Fibroblast of gingiva (primary cell): ENCODE measurements around the gene SPACA5B.
"Not testable (repeated sequence)": the region's sequence is repeated elsewhere in the genome, so short reads cannot be mapped to it uniquely, and the experiment has no call there.

ENCODE experiments used
- DNase-seq: peaks from one replicate; pipeline ENCODE4 v3.0.0-alpha.2; 2011; ENCODE audit warnings: low read depth

The SPACA5B gene

DNA sequence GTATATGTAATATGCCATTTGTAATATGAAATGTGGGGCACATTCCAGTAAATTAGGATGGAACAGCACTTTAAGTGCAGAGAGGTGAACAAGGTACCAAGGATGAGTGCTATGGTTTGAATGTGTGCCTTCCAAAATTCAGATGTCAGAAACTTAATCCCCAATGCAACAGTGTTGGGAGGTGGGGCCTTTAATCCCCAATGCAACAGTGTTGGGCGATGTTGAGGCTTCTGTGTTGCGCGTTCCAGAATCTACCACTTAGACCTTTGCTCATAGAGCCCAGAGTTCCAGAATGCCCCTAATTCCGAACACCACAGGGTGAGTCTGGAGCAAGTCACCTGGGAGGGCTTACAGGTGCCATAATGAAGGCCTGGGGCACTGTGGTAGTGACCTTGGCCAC, at the start of gene SPACA5B:
Gene SPACA5B (plus strand): TSS at position 301 of the 400 bp plus-strand sequence. CDS start 62 bp downstream, at position 363.
- not testable (repeated sequence) for DNase-seq

DNA sequence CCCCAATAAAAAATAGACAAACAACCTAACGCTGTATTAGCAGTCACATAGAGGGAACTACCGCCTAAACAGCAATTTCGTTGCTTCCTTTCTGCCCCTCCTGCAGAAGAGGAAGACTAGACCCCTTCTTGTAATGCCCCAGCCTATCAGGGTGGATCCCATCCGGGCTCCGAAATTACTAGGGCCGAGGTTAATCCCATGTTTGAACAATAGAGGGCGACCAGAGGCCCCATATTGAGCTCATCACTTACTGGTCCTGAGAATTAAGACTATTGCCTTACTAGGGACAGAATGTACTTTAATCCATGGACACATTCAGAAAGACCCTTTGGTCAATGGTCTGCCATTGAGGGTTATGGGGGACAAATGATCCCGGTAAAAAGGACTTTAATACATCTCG, 47.2 kb upstream of the SPACA5B start:
- DNase-seq = peak; percentile 13

DNA sequence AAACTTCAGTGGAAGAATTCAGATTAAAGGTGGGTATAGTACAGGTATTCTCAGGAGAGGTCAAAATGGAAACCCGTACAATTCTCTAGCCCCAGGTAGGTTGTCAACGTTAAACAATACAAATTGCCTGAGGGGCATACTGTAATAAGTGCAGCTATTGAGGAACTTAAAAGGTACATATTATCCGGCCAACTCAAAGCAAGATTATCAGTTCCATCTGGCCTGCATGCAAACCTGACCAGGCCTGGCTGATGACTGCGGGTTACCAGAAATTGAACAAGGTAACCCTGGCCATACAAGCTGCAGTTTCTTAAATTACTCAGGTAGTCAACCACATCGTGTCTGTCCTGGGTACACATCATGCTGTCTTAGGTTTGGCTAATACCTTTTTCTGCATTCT, 46.7 kb upstream of the SPACA5B start:
- no peak for DNase-seq

DNA sequence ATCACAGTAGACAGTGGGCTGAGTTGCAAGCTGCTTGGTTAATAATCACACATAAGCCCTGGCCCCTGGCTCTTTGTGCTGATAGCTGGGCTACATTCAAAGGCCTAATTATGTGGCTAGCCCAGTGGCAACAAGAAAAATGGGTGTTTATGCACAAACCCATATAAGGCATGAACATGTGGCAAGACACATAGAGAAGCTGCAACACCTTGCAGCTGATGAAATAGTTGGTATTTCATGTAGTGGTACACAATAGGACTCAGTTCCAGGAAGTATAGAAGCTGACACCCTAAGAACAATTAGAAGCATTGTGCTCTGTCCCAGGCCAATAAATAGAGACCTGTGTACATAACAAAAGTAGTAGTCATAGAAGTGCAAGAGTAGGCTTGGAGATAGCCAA, 44.3 kb upstream of the SPACA5B start:
- no peak for DNase-seq

DNA sequence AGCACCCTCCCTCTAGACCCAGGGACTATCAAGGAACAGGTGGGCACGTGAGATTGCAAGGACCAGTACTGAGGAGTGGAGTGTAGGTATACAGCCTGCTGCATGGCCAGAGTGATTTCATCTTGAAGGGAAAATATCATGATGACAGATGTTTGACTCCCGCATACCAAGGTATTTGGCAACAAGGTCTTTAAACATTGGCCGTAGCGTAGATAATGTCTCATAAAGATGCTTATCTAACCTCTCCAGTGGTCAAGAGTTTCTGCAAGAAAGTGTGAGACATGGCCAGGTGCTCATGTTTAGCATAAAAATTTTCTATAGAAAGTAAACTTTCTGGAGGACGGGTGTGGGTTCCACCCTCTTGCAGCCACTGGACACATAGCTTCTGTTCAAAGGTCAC, 40.3 kb upstream of the SPACA5B start:
- no peak for DNase-seq

DNA sequence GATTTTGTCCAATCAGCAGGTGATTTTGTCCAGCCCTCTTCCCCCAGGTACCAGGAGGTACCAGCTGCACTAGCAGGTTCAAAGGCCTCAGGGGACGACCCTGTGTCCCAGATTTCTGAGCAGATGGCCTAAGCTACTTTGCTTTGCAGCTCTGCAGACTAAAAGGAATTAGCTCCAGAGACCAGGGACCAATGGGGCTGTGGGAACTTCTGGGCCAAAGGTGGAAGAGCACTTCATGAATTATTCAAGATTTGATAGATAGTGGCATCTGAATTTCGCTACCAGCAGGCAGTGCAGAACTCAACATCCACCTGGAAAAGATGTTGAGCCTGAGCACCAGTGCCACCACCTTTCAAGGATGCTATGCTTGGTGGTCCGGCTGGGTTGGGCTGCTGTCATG, 37.9 kb upstream of the SPACA5B start:
- not testable (repeated sequence) for DNase-seq

DNA sequence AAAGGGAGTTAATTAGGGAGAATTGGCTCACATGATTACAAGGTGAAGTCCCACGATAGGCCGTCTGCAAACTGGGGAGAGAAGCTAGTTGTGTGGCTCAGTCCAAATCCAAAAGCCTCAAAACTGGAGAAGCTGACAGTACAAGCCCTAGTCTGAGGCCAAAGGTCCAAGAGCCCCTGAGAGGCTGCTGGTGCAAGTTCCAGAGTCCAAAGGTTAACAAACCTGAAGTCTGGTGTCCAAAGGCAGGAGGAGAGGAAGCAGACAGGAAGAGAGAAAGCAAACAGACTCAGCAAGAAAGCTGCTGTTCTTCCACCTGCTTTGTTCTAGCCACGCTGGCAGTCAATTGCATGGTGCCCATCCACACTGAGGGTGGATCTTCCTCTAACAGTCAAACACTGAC, 29.0 kb upstream of the SPACA5B start:
- no peak for DNase-seq

DNA sequence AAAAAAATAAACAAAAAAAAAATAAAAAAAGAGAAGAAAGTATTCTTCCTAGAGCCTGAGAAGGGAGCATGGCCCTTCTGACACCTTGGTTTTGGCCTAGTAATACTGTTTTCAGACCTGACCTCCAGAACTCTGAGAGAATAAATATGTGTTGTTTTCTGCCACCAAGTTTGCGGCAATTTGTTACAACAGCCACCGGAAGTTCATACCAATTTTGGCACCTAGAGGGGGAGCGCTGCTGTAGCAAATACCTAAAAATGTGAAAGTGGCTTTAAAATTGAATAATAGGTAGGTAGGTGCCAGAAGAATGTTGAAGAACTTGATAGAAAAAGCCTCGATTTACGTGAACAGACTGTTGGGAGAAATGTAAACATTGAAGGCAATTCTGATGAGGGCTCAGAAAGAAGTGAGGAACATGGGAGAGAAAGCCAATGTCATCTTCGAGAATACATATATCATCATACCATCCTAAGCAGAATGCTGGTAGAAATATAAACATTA, 27.5 kb upstream of the SPACA5B start:
- DNase-seq = no peak

DNA sequence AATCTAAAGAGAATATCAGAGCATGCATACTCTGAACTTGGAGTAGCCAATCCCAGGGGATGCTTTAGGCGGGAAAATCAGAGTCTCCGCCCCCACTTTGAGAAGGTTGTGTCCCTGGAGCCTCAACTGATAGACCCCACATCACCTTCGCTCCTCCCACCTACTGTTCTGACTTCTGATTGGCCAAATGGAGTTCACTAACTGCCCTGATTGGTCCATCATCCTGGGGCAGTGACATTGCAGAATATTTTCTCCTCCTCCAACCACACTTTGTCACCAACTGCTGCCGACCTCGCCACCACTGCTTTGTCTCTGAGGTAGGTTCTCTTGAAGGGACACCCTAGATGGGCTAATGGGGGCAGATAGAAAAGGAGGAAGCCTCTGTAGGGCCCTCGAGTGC, 22.7 kb upstream of the SPACA5B start:
- DNase-seq = no peak

DNA sequence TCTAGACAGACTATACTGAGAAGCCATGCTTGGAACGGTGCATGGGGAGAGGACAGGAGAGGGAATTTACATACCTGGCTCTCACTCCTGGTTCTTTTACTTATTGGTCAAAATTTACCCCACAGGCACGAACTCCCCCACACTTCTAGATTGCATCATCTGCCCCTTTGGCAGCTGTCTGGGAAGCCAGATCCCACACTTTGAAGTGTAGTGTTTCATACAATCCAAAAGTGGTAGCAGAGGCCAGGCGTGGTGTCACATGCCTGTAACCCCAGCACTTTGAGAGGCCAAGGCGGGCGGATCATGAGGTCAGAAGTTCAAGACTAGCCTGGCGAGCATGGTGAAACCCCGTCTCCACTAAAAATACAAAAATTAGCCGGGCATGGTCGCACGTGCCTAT, 5.1 kb upstream of the SPACA5B start:
- not testable (repeated sequence) for DNase-seq

DNA sequence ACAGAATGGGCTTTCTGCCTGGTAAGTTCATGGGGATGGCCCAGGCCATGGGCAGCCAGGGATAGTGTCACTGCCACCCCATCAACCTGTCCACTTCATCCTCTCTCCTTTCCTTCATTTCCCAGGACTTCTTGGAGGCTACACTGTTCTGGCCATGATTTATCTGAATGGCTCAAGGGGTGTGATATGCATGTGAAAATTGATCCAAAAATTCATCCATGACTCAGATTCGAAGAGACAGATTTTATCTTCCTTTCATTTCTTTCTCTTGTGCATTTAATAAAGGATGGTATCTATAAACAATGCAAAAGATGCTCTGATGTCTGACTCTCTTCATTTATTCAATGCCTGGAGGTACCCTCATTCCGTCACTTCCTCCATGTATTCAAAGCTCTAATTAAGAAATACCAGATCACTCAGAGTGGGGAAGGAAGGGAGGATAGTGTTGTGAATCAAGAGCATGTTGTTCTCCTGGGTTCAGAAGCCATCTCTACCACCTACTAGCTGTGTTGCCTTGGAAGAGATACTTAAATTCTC, 1.9 kb downstream of the SPACA5B start:
- not testable (repeated sequence) for DNase-seq

DNA sequence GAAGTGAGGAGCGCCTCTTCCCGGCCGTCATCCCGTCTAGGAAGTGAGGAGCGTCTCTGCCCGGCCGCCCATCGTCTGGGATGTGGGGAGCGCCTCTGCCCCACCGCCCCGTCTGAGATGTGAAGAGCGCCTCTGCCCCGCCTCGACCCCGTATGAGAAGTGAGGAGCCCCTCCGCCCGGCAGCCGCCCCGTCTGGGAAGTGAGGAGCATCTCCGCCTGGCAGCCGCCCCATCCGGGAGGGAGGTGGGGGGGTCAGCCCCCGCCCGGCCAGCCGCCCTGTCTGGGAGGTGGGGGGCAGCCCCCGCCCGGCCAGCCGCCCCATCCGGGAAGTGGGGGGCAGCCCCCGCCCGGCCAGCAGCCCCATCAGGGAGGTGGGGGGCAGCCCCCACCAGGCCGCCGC, 8.7 kb downstream of the SPACA5B start:
- DNase-seq = not testable (repeated sequence)

DNA sequence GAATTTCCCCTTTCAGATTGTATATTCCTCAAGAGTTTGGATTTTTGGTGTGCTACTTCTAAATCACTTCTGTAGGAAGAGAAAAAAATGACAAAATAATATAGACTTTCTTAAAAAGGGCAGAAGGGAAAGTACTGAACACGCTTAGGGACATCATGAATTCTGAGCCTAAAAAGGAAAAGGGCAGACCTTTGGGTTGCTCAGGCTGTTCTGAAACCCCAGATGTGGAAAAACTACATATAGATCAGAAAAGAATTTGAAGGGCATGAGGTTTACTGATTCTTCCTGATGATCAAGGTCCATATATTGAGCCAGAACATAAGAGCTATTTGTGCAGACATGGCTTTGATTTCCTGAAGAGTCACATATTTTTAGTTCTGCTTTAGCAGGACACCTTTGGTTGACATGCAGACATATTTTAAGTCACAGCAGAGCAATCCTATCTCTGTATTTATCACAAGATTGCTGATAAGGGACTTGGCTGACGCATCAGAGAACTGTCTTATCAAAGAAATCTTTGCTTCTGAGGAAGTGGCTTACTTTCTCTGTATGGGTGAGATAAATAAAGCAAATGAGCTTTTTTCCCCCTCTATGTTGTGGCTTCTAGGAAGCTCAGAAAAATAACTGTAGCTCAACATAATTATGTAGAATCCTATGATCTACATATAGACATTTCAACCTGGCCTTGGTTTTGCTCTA, 11.5 kb downstream of the SPACA5B start:
- not testable (repeated sequence) for DNase-seq

DNA sequence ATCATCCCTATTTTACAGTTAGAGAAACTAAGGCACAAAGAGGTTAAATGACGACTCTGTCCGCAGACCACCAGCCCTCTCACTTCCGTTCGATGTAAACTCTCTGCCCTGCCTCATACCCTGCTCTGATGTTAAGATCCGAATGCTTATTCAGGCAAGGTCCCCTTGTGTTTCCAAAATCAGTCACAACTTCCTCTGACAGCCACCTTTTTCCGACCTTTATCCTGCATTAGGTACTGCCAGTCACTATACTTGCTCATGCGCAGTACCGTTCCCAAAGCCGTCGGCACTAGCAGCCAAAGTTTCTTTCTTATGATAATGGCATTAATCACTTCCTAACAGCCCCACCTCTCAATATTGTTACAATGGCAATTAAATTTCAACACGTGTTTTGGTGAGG, 12.3 kb downstream of the SPACA5B start:
- DNase-seq = not testable (repeated sequence)

DNA sequence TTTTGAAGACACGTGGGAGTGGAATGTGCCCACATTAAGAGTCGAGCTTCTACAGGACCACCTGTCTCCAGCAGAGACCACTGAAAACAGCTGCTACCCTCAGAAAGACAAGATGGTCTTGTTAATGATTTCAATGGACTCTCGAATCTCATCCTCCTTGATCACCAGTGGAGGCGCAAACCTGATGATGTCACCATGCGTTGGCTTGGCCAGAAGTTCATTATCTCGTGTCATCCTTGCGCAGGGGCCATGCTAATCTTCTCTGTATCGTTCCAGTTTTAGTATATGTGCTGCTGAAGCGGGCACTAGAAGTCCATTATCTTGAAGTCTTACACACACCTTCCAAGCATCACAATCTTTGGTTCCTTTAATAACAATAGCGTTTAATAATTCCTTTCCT, 23.3 kb downstream of the SPACA5B start:
- DNase-seq = no peak

DNA sequence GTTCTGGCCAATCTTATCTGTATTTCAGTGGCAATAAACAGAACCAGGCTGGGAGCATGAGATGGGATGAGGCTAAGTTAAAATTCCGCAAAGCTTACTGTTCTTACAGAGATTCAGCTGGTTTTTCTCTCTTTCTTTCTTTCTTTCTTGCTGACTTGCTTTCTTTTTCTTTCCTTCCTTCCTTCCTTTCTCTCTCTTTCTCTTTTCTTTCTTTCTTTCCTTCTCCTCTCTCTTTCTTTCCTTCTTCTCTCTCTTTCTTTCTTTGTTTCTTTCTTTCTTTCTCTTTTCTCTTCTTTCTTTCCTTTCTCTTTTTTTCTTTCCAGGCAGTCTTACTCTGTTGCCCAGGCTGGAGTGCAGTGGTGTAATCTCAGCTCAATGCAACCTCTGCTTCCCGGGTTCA, 24.4 kb downstream of the SPACA5B start:
- no peak for DNase-seq

DNA sequence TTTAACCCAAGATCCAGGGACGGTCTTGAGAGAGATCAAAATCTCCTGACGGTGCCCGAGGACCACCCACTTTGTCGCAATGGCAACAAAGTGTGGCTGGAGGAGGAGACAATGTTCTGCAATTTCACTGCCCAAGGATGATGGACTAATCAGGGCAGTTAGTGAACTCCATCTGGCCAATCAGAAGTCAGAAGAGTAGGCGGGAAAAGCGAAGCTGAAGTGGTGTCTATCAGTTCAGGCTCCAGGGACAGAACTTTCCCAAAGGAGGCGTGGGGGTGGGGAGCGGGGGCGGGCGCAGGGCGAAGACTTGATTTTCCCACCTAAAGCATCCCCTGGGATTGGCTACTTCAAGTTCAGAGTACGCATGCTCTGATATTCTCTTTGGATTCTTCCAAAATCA, 25.6 kb downstream of the SPACA5B start:
- DNase-seq = no peak

DNA sequence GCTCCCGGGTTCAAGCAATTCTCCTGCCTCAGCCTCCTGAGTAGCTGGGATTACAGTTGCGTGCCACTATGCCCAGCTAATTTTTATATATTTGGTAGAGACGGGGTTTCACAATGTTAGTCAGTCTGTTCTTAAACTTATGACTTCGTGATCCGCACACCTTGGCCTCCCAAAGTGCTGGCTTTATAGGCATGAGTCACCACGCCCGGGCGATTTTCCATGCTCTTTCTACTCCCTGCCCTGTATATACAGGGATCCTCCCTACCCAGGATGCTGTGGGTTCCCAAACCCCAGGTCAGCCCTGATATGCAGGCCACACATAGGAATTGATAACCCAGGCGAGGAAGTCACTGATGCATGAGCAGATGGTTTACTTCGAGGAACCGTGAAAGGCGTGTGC, 34.8 kb downstream of the SPACA5B start:
- DNase-seq = no peak

DNA sequence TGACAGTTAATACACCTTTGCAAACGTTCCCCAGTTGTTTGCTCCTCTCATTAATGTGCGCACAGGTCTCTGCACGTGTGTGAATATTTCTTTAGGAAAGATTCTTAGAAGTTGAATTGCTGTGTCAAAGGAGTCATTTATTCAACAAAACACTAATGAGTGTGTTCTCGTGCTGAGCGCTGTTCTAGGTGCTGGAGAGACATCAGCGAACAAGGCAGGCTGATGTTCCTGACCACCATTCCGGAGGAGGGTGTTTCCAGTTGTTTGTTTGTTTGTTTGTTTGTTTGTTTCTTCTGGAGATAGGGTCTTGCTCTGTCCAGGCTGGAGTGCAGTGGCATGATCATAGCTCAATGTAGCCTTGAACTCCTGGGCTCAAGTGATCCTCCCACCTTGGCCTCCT, 35.9 kb downstream of the SPACA5B start:
- DNase-seq = not testable (repeated sequence)

DNA sequence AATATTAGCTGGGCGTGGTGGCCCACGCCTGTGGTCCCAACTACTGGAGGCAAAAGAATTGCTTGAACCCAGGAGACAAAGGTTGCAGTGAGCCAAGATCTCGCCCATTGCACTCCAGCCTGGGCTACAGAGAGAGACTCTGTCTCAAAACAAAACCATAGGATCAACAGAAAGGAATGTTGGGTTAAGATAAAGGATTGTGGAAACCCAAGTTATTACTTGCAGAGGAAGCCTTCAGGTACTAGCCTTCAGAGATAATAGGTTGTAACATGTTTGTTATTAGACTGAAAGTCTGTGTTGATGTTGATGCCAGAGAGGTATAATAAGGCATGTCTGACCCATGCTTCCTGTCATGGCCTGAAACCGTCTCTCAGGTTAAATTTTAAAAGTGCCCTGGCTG, 49.3 kb downstream of the SPACA5B start:
- no peak for DNase-seq

DNA sequence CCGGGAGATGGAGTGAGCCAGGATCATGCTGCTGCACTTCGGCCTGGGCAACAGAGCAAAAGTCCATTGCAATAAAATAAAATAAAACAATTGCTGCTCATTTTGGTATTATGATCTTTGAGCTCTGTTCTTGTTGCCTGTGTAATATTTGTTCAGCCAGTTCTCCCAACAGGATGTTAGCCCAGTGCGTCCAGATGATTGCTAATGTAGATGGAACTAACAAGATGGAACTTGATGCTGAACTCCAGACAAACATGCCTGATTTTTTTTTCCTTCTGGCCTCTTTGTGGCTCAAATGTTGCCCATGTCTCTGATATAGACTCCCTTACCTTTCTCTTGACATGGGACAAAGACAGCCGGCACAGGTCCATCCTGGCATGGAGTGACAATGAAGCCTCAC, 50.4 kb downstream of the SPACA5B start:
- DNase-seq = no peak

DNA sequence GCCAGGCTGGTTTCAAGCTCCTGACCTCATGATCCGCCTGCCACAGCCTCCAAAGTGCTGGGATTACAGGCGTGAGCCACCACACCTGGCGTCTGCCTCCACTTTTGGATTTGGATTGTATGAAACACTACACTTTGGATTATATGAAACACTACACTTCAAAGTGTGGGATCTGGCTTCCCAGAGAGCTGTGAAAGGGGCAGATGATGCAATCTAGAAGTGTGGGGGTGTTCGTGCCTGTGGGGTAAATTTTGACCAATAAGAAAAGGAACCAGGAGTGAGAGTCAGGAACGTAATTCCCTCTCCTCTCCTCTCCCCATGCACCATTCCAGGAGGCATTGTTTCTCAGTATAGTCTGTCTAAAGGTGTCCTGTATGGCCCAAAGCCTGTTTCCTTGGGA, 51.5 kb downstream of the SPACA5B start:
- DNase-seq = not testable (repeated sequence)
